ENCODE results near the gene HUS1B.
"Not testable (repeated sequence)": the region's sequence is repeated elsewhere in the genome, so short reads cannot be mapped to it uniquely, and the experiment has no call there.

Gene HUS1B

GRCh38 chr6:677919-678318 is 21.0 kb upstream of the HUS1B start:
- DNase-seq: no peak

DNA sequence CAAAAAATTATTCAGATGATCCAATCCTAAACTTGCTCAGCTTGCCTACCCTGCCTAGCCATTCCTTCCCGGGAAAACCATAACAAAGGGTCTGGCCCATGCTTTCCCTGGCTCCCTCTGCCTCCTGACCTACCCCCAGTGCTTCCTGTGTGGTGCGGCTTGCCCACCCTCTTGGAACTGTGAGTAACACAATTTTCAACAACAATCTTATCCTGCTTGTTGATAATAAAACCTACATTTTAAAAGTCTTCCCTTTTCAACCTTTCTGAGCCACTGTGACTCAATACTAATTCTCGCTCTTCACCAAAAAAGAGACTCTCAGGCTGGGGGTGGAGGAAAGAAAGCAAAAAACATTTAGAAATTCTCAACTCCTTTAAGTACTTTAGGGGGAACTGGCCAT is 18.1 kb upstream of the HUS1B start:
- no peak for DNase-seq

- no peak for DNase-seq
These were observed 17.5 kb upstream of the HUS1B start for GRCh38 chr6:674406-674805.

GRCh38 chr6:667253-667927 is 10.5 kb upstream of the HUS1B start:
- no peak for DNase-seq

- no peak for DNase-seq
These were observed 8.7 kb upstream of the HUS1B start for GRCh38 chr6:665403-666267.

DNA sequence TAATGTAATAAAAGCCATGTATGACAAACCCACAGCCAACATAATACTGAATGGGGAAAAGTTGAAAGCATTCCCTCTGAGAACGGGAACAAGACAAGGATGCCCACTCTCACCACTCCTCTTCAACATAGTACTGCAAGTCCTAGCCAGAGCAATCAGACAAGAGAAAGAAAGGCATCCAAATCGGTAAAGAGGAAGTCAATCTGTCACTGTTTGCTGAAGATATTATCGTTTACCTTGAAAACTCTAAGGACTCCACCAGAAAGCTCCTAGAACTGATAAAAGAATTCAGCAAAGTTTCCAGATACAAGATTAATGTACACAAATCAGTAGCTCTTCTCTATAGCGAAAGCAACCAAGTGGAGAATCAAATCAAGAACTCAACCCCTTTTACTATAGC is 6.9 kb upstream of the HUS1B start:
- DNase-seq: not testable (repeated sequence)

DNA sequence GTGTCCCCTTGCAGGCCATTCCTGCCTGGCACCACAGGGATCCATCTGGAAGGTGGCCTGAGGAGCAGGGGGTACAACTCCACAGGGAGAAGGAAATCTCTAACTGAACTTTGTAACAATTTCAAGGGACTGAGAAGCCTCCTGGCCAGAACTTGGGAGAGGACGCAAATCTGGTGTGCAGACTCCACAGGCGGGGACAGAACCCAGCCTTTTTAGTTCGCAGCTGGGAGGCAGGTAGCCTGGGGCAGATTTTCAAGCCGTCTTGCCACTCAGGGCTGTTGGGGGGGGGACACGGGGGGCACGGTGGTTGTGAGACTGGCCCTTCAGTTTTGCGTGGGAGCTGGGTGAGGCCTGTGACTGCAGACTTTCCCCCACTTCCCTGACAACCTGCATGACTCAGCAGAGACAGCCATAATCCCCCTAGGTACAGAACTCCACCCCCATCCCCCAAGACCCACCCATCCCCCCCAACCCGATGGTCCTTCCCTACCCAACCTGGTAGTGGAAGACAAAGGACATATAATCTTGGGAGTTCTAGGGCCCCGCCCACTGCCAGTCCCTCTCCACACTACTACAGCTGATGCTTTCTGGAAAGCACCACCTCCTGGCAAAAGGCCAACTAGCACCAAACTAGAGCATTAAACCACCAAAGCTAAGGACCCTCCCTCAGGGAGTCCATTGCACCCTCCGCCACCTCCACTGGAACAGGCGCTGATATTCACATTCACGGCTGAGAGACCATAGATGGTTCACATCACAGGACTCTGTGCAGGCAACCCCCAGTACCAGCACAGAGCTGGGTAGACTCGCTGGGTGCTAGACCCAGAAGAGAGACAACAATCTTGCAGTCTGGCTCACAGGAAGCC is 3.0 kb upstream of the HUS1B start:
- DNase-seq: peak; percentile 24

DNA sequence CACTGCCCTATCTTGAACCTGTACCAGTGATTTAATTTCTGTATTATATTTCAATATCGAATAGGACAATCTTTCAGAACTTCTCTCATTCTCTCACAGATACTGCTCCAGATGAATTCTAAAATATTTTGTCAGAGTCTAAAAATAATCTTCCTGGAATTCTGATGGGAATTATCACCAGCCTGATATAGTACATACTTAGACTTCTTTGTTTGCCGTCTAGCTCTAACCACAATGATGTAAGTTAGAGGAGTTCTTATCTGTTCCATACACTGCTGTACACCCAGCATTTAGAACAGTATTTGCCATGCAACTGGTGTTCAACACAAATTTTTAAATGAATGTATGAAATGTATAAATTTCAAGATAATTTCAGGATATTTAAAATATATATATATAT is 1.3 kb upstream of the HUS1B start:
- no peak for DNase-seq

GRCh38 chr6:657743-658142 is 843 bp upstream of the HUS1B start:
- no peak for DNase-seq

GRCh38 chr6:654136-654535 is 2.8 kb downstream of the HUS1B start:
- DNase-seq: no peak

- no peak for DNase-seq
These were observed 4.0 kb downstream of the HUS1B start for GRCh38 chr6:652865-653264.

DNA sequence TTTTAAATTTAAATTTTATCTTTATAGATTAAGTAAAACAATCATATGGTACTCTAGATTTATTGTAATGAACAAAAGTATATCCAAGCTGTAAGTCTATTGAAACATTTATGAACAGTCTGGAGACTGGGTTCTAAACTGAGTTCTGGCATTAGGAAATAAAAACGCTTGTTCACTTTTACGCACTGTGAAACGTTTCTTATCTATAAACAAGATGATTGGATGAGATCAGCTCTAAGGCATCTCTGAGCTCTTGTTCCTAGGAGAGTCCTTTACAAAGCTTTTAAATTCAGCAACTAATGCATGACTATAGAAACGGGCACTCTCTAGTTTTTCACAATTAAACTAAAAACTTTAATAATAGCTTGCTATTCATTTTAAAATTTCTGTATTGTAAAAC is 6.8 kb downstream of the HUS1B start:
- no peak for DNase-seq

DNA sequence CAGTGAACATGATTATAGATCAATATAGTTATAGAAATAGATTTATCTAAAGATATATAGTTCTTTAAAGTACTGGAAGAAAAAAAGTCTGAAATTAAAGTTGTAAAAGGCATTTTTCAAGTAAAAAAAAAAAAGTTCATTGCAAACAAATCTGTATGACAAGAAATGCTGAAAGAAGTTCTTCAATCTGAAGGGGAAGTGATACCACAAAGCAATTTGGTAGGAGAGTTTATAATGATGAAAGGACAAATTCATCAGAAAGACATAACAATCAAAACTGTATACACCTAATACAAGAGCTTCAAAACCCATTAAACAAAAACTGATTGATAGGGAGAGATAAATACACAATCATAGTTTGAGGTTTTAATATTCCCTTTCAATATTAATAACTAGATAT is 14.1 kb downstream of the HUS1B start:
- no peak for DNase-seq

DNA sequence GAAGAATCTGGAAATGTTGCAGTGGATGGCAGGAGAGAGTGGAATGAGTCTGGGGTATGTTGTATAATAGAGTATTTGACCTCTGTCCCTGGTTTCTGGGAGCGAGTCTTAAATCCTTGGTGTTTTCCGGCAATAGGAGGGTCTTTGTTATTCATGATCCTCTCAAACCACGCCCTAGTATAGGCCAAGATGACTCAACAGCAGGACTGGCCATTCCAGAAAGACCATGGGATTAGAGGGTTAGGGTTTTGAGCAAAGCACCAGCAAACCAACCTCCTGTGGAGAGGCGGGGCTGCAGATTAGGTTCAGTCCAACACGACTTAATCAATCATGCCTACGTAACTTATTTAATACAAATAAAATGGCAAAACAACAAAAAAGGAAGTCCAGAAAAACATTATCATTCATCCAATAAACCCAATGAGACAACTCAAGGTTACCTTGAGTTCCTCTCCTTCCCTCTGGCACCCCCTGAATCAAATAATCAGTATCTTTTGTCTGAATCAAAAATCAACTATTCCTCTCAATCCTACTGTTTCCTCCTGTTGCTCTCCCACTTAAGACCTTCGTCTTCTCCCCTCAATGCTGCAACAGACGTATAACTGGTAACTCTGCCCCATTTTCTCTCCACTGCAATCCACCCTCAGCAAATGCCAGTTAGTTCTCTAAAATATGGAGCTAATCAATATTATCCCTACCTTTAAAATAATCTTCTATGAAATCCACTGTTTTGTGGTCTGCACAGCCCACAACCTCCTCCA is 15.5 kb downstream of the HUS1B start:
- DNase-seq: no peak

- no peak for DNase-seq
These were observed 20.4 kb downstream of the HUS1B start for GRCh38 chr6:636488-636887.

- DNase-seq: no peak
These were observed 21.7 kb downstream of the HUS1B start for GRCh38 chr6:635233-635632.

GRCh38 chr6:633611-634010 is 23.3 kb downstream of the HUS1B start:
- no peak for DNase-seq

DNA sequence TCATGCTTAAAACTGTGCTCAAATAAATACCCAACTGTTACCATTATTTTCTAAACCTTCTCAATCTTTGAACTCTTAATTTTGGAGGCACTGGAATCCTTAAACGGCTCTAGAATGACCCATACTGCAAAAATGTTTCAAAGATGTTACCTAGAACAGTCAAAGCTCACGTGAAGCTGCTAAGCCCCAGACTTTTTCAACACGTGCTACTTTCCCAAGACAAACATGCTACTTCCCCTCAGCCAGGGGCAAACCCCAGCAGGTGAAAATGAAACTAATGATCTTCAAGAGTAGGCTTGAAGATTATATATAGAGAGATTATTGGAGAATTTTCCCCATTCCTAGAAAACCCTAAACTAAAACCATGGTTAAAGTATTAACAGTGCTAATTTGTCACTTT is 28.1 kb downstream of the HUS1B start:
- no peak for DNase-seq

- no peak for DNase-seq
These were observed 30.7 kb downstream of the HUS1B start for GRCh38 chr6:626236-626635.

GRCh38 chr6:624979-625378 is 31.9 kb downstream of the HUS1B start:
- DNase-seq: no peak

GRCh38 chr6:622462-622861 is 34.4 kb downstream of the HUS1B start:
- no peak for DNase-seq

DNA sequence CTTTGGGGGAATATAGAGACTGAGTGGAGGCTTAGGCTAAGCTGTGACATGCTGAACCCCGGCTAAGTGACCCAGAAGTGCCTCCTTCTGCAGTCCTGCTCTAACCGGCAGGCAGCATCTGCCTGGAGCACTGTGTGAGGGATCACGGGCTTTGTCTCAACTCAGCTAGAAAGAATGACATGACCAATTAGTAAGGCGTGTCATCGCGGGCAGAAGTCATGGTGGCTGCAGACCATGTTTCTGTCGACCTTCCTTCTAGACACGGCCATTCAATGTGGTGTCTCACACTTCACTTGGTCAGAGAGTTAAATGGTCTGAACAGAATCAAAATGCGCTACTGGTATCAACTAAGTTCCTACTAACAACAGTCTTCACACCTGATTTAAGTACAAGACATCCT is 35.0 kb downstream of the HUS1B start:
- DNase-seq: no peak

DNA sequence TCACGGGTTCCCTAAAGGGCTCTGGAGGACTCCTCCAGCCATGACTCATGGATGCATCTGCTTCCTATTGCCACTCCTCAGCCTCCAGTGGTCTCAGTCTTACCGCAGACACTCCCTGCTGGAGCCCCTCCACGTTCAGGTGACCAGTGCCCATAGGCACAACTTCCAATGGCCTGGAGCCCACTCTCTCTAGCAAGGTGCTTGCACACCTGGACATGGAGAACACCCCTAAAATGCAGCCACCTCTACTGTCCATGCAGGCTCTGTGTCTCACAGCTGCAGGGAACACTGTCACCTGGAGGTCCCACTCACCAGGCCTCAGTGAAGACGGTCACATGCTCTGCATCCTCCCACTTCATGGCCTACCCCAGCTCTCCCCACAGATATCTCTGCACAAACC is 36.0 kb downstream of the HUS1B start:
- no peak for DNase-seq
